Fibroblast of skin of right quadriceps (primary cell): Measurements from ENCODE around the gene LHPP.

Experiments used
- DNase-seq: peaks from one replicate; pipeline ENCODE4 v3.0.0-alpha.2; 2013

LHPP gene

GRCh38 chr10:124649214-124649613, 187.6 kb downstream of the LHPP start:
- no peak for DNase-seq

- no peak for DNase-seq
These were observed 188.6 kb downstream of the LHPP start for GRCh38 chr10:124650263-124650662.

GRCh38 chr10:124650820-124651401, 189.3 kb downstream of the LHPP start:
- no peak for DNase-seq

GRCh38 chr10:124651402-124651891, 189.8 kb downstream of the LHPP start:
- DNase-seq = no peak

- DNase-seq = no peak
These were observed 190.6 kb downstream of the LHPP start for GRCh38 chr10:124652200-124652599.

- no peak for DNase-seq
These were observed 191.1 kb downstream of the LHPP start for GRCh38 chr10:124652701-124653100.

GRCh38 chr10:124653311-124653710, 191.7 kb downstream of the LHPP start:
- no peak for DNase-seq

GRCh38 chr10:124653811-124654651, 192.4 kb downstream of the LHPP start:
- DNase-seq = no peak

- no peak for DNase-seq
These were observed 193.1 kb downstream of the LHPP start for GRCh38 chr10:124654686-124655085.

GRCh38 chr10:124655191-124656112, 193.8 kb downstream of the LHPP start:
- no peak for DNase-seq

- no peak for DNase-seq
These were observed 194.5 kb downstream of the LHPP start for GRCh38 chr10:124656113-124656490.

- DNase-seq = no peak
These were observed 194.9 kb downstream of the LHPP start for GRCh38 chr10:124656541-124656940.

GRCh38 chr10:124657806-124658205, 196.2 kb downstream of the LHPP start:
- DNase-seq = peak; percentile 42

- no peak for DNase-seq
These were observed 197.1 kb downstream of the LHPP start for GRCh38 chr10:124658591-124659242.

GRCh38 chr10:124659380-124659779, 197.8 kb downstream of the LHPP start:
- no peak for DNase-seq

- no peak for DNase-seq
These were observed 198.9 kb downstream of the LHPP start for GRCh38 chr10:124660404-124661125.

- no peak for DNase-seq
These were observed 200.1 kb downstream of the LHPP start for GRCh38 chr10:124661660-124662180.

GRCh38 chr10:124663228-124663627, 201.6 kb downstream of the LHPP start:
- no peak for DNase-seq
